H1 (cell line): Measurements from ENCODE around the gene RBM25. TPM values are rescaled to one million over a fixed set of nuclear protein-coding genes. Genes with fewer than 3 reads are reported as not detected.

Source experiments
- CTCF ChIA-PET: fragments of 300-600 bp; sonication (Branson Sonifier 250); formaldehyde crosslinking; loops from one replicate; lab custom pipeline; 2021; ENCODE audit not compliant: partially characterized antibody; lab: Charles Lee
- POLR2A ChIA-PET: fragments of 300-600 bp; sonication (Branson Sonifier 250); formaldehyde crosslinking; loops from one replicate; lab custom pipeline; 2021; ENCODE audit warnings: inconsistent platforms; ENCODE audit not compliant: partially characterized antibody; lab: Charles Lee
- DNase-seq, 2 experiments: peaks; one replicate each; pipeline versions ENCODE4 v3.0.0 to v3.0.0-alpha.2; 2010 to 2022; ENCODE audit warnings: low spot score in 2 of 2, low read depth in 1 of 2, mixed read lengths in 1 of 2
- FAIRE-seq: peaks from 2 replicates; lab custom pipeline; 2011; peaks lifted over from hg19 to GRCh38; lab: Jason Lieb, UNC
- H2AFZ ChIP-seq: 2 replicates; pipeline ENCODE4 v1.8.1; 2012; ENCODE audit warnings: low read length, inconsistent platforms
- H2AK5ac ChIP-seq: 2 replicates; pipeline ENCODE4 v1.6.1; 2013; ENCODE audit warnings: low read depth, low read length
- H2BK120ac ChIP-seq: replicated peaks from 2 replicates; pipeline ENCODE3; 2013; ENCODE audit warnings: low read depth, low read length, inconsistent platforms
- H2BK12ac ChIP-seq: 2 replicates; pipeline ENCODE4 v1.6.1; 2013; ENCODE audit warnings: low read depth, low read length
- H2BK15ac ChIP-seq: 2 replicates; pipeline ENCODE4 v1.6.1; 2013; ENCODE audit warnings: low read length
- H2BK20ac ChIP-seq: 2 replicates; pipeline ENCODE4 v1.6.1; 2013; ENCODE audit warnings: low read length
- H2BK5ac ChIP-seq: 2 replicates; pipeline ENCODE4 v1.6.1; 2013; ENCODE audit warnings: low read depth, low read length
- H3K14ac ChIP-seq: 2 replicates; pipeline ENCODE4 v1.6.1; 2013; ENCODE audit warnings: inconsistent platforms; ENCODE audit not compliant: insufficient read length
- H3K18ac ChIP-seq: 2 replicates; pipeline ENCODE4 v1.6.1; 2013; ENCODE audit warnings: low read length; ENCODE audit errors: extremely low read depth
- H3K23ac ChIP-seq: 2 replicates; pipeline ENCODE4 v1.6.1; 2013; ENCODE audit warnings: inconsistent platforms; ENCODE audit not compliant: insufficient read length
- H3K23me2 ChIP-seq: 2 replicates; pipeline ENCODE4 v1.6.1; 2013; ENCODE audit warnings: low read depth, low read length
- H3K27ac ChIP-seq: 2 replicates; pipeline ENCODE4 v1.6.1; 2011; ENCODE audit warnings: low read depth, low read length, inconsistent platforms
- H3K27me3 ChIP-seq, 4 experiments: replicated peaks in 1 of 4; 1 replicate in 1 of 4; 2 replicates in 3 of 4; pipeline versions ENCODE4 v1.6.1 to v1.8.1; 2011 to 2013; ENCODE audit warnings: low read length in 3 of 4, mild to moderate bottlenecking in 3 of 4, inconsistent platforms in 2 of 4, mixed read lengths in 2 of 4, moderate library complexity in 1 of 4; ENCODE audit not compliant: control insufficient read depth in 3 of 4, insufficient read depth in 3 of 4; ENCODE audit errors: extremely low read depth in 1 of 4
- H3K36me3 ChIP-seq, 4 experiments: 2 replicates each; pipeline versions ENCODE4 v1.6.1 to v1.8.1; 2011 to 2013; ENCODE audit warnings: mild to moderate bottlenecking in 4 of 4, low read length in 3 of 4, moderate library complexity in 2 of 4, control low read depth in 1 of 4, inconsistent platforms in 1 of 4; ENCODE audit not compliant: insufficient read depth in 4 of 4, control insufficient read depth in 2 of 4
- H3K4ac ChIP-seq: replicated peaks from 2 replicates; pipeline ENCODE3; 2013; ENCODE audit warnings: low read length, low read depth, mixed read lengths, inconsistent platforms; ENCODE audit not compliant: insufficient read length
- H3K4me1 ChIP-seq, 4 experiments: replicated peaks in 1 of 4; 1 replicate in 1 of 4; 2 replicates in 3 of 4; pipeline versions ENCODE4 v1.6.1 to v1.8.1; 2011 to 2013; ENCODE audit warnings: low read length in 3 of 4, inconsistent platforms in 2 of 4, mixed read lengths in 1 of 4; ENCODE audit not compliant: insufficient read depth in 4 of 4, control insufficient read depth in 3 of 4
- H3K4me2 ChIP-seq, 2 experiments: 2 replicates each; pipeline versions ENCODE4 v1.6.1 to v1.8.1; 2011 to 2013; ENCODE audit warnings: low read depth in 2 of 2, low read length in 2 of 2, control low read depth in 1 of 2, inconsistent platforms in 1 of 2, mild to moderate bottlenecking in 1 of 2; ENCODE audit not compliant: insufficient read depth in 1 of 2
- H3K4me3 ChIP-seq, 4 experiments: fragments of 200-600, 300-600 bp in 1 of 4; sonication (generic), shearing (Covaris generic), sonication (Bioruptor Twin) in 1 of 4; 2 replicates each; pipeline versions ENCODE4 v1.5.1 to v1.8.1; 2011 to 2016; ENCODE audit warnings: low read length in 4 of 4, low read depth in 3 of 4, control low read depth in 2 of 4, inconsistent platforms in 2 of 4, mild to moderate bottlenecking in 2 of 4, mixed read lengths in 1 of 4, moderate library complexity in 1 of 4; ENCODE audit not compliant: insufficient read depth in 2 of 4; ENCODE audit errors: extremely low read depth in 1 of 4
- H3K56ac ChIP-seq: replicated peaks from 2 replicates; pipeline ENCODE3; 2013; ENCODE audit warnings: low read depth, mild to moderate bottlenecking, mixed read lengths, low read length, inconsistent platforms; ENCODE audit not compliant: insufficient read length
- H3K79me1 ChIP-seq: 2 replicates; pipeline ENCODE4 v1.6.1; 2013; ENCODE audit warnings: low read depth, low read length, control low read depth
- H3K79me2 ChIP-seq, 2 experiments: 2 replicates each; pipeline versions ENCODE4 v1.6.1 to v1.8.1; 2012 to 2013; ENCODE audit warnings: low read length in 2 of 2, mild to moderate bottlenecking in 2 of 2, inconsistent platforms in 1 of 2; ENCODE audit not compliant: insufficient read depth in 2 of 2, control insufficient read depth in 1 of 2
- H3K9ac ChIP-seq, 4 experiments: replicated peaks in 1 of 4; 1 replicate in 1 of 4; 2 replicates in 3 of 4; pipeline versions ENCODE4 v1.6.1 to v1.8.1; 2011 to 2013; ENCODE audit warnings: low read depth in 3 of 4, low read length in 3 of 4, control low read depth in 2 of 4, mild to moderate bottlenecking in 2 of 4, moderate library complexity in 2 of 4, inconsistent platforms in 1 of 4; ENCODE audit errors: extremely low read depth in 1 of 4
- H3K9me3 ChIP-seq, 2 experiments: 2 replicates each; pipeline versions ENCODE4 v1.6.1 to v1.8.1; 2012 to 2013; ENCODE audit warnings: mild to moderate bottlenecking in 2 of 2, moderate library complexity in 2 of 2, control low read depth in 1 of 2, inconsistent platforms in 1 of 2, low read depth in 1 of 2, low read length in 1 of 2, mixed read lengths in 1 of 2; ENCODE audit not compliant: insufficient read depth in 2 of 2
- H4K20me1 ChIP-seq, 2 experiments: replicated peaks in 1 of 2; 2 replicates each; pipeline versions ENCODE3 to v1.8.1; 2011 to 2013; ENCODE audit warnings: inconsistent platforms in 2 of 2, low read length in 2 of 2, mild to moderate bottlenecking in 1 of 2; ENCODE audit not compliant: insufficient read depth in 2 of 2, control insufficient read depth in 1 of 2
- H4K5ac ChIP-seq: 2 replicates; pipeline ENCODE4 v1.6.1; 2013; ENCODE audit warnings: low read length, low read depth, mixed read lengths, inconsistent platforms; ENCODE audit not compliant: insufficient read length
- H4K8ac ChIP-seq: 2 replicates; pipeline ENCODE4 v1.8.0; 2013; ENCODE audit warnings: mild to moderate bottlenecking, moderate library complexity, low read length, inconsistent platforms; ENCODE audit not compliant: insufficient read depth; ENCODE audit errors: extremely low read depth
- H4K91ac ChIP-seq: replicated peaks from 2 replicates; pipeline ENCODE3; 2013; ENCODE audit warnings: low read length, mixed read lengths, inconsistent platforms; ENCODE audit not compliant: insufficient read length
- CTCF ChIP-seq, 3 experiments: IDR thresholded peaks; 1 replicate in 2 of 3; 2 replicates in 1 of 3; pipeline versions ENCODE4 v1.5.1 to v1.6.1; 2011; ENCODE audit warnings: low read length in 3 of 3, mild to moderate bottlenecking in 3 of 3, inconsistent platforms in 2 of 3, low read depth in 1 of 3, moderate library complexity in 1 of 3; ENCODE audit not compliant: insufficient read depth in 1 of 3; ENCODE audit errors: control extremely low read depth in 1 of 3
- RAD21 ChIP-seq, 2 experiments: IDR thresholded peaks in 1 of 2; conservative IDR thresholded peaks in 1 of 2; 2 replicates each; pipeline ENCODE4 v1.6.1; 2011; ENCODE audit warnings: low read depth in 2 of 2, low read length in 2 of 2, improper control_type of control experiment in 1 of 2, inconsistent platforms in 1 of 2, mild to moderate bottlenecking in 1 of 2, moderate library complexity in 1 of 2
- WGBS, 2 experiments: shearing (Covaris generic) in 1 of 2; methylation state at CpG; one replicate each; pipeline versions ENCODE4 v1.1.6 to v1.1.7; 2013 to 2015; ENCODE audit warnings: low lambda C conversion rate in 2 of 2, mixed read lengths in 2 of 2, inconsistent platforms in 1 of 2, low coverage in 1 of 2, missing lambda C conversion rate in 1 of 2; ENCODE audit not compliant: insufficient replicate concordance in 2 of 2, insufficient coverage in 1 of 2, insufficient read length in 1 of 2; ENCODE audit errors: extremely low coverage in 1 of 2, missing lambda C conversion rate in 1 of 2; 5-methylcytosine and 5-hydroxymethylcytosine counted together
- polyA plus RNA-seq, 7 experiments: library from polyadenylated mRNA; depleted of rRNA in 3 of 7; stranded (reverse) in 5 of 7; unstranded in 2 of 7; fragments of >200 nt in 5 of 7; fragments of 200-250 nt in 2 of 7; gene quantifications; 1 replicate in 5 of 7; 2 replicates in 1 of 7; 4 replicates in 1 of 7; pipeline versions ENCODE4 v1.2.1 to v1.2.3, GENCODE V29; 2011 to 2013; ENCODE audit warnings: missing spikeins in 2 of 7, mixed read lengths in 2 of 7
- total RNA-seq: library from RNA; stranded (reverse); fragmentation: NEBNext Ultra II Directional; extraction: Animal tissue kit (Norgen Biotek cat#: 25700); gene quantifications from 2 replicates; pipeline ENCODE4 v1.2.1, GENCODE V29; 2021
- TF ChIP-seq, protein P1 (sequence below): IDR thresholded peaks from 2 replicates; pipeline ENCODE4 v1.6.1; 2012; ENCODE audit warnings: inconsistent platforms

Gene RBM25
- total and polyA plus RNA-seq, 2 of the 8 experiments (the other 6 are each of a cell fraction or from before 2014, with no cell fraction given): 25.6 to 134 TPM

DNA sequence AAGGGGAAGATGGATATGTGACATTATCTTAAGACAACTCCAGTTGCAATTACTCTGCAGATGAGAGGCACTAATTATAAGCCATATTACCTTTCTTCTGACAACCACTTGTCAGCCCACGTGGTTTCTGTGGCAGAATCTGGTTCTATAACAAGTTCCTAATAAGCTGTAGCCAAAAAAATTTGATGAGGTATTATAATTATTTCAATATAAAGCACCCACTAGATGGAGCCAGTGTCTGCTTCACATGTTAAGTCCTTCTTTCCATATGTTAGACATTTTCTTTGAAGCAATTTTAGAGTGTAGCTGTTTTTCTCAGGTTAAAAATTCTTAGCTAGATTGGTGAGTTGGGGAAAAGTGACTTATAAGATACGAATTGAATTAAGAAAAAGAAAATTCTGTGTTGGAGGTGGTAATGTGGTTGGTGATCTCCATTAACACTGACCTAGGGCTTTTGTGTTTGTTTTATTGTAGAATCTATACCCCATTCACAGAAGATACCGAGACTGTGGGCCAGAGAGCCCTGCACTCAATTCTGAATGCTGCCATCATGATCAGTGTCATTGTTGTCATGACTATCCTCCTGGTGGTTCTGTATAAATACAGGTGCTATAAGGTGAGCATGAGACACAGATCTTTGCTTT lies 114.9 kb downstream of the RBM25 start:
- peaks cover 3 to 4% of the 10 kb centered on the region in 2 experiments for H4K20me1 ChIP-seq
- FAIRE-seq (no peak), DNase-seq (no peak)
- H3K9ac ChIP-seq: no peak overlapping the region
- ChIA-PET POLR2A (no interaction called here), CTCF (interaction anchor here (0.7 to 2.9 kb wide), 24 partner anchors 22 to 1314 kb away, joined by 3 to 18 read pairs (median 4); no protein-coding TSS in a partner anchor)
- H2BK5ac ChIP-seq: no peak overlapping the region
- H3K4me1 ChIP-seq: peaks cover 2 to 10% (median 6%) of the 10 kb centered on the region in 4 experiments; a peak in 6 of 7 replicates
- no peaks in the 10 kb centered on the region for H3K27me3 ChIP-seq
- no peak overlapping the region for H3K14ac ChIP-seq
- no peak overlapping the region for H3K4ac ChIP-seq
- no peaks in the 10 kb centered on the region for H3K23me2 ChIP-seq
- no peaks in the 10 kb centered on the region; the same call in 1 of the 2 replicates for H3K79me1 ChIP-seq
- no peak overlapping the region for H4K8ac ChIP-seq
- no peak overlapping the region for H4K5ac ChIP-seq
- peak in 2 of 3 experiments; percentile 25 to 29; a peak in 2 of 4 replicates for TF ChIP-seq CTCF (IDR thresholded peaks at IDR 0.05; ENCODE audit: control extremely low read depth in 1 of 3, insufficient read depth in 1 of 3, low read depth in 1 of 3, low read length in 3 of 3)
- TF ChIP-seq, protein P1, sequence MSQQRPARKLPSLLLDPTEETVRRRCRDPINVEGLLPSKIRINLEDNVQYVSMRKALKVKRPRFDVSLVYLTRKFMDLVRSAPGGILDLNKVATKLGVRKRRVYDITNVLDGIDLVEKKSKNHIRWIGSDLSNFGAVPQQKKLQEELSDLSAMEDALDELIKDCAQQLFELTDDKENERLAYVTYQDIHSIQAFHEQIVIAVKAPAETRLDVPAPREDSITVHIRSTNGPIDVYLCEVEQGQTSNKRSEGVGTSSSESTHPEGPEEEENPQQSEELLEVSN: no peak
- peak; percentile 57 to 64 for TF ChIP-seq RAD21 (IDR thresholded peaks at IDR 0.05 in 1 of 2, conservative IDR thresholded peaks at IDR 0.05 in 1 of 2; ENCODE audit: low read depth in 2 of 2, low read length in 2 of 2)
- H4K91ac ChIP-seq: no peak overlapping the region
- no peak overlapping the region for H2AK5ac ChIP-seq
- H3K36me3 ChIP-seq: peaks cover 4 to 49% (median 23%) of the 10 kb centered on the region in 4 experiments; a peak in 7 of 8 replicates
- no peak overlapping the region for H3K4me2 ChIP-seq
- H3K27ac ChIP-seq: no peak overlapping the region
- H2BK20ac ChIP-seq: no peak overlapping the region
- no peak overlapping the region for H2BK15ac ChIP-seq
- no peak overlapping the region for H3K56ac ChIP-seq
- H2BK12ac ChIP-seq: no peak overlapping the region
- H3K18ac ChIP-seq: no peak overlapping the region
- no peak overlapping the region for H2AFZ ChIP-seq
- H3K79me2 ChIP-seq: no peaks in the 10 kb centered on the region
- H2BK120ac ChIP-seq: no peak overlapping the region
- H3K23ac ChIP-seq: no peak overlapping the region
- H3K4me3 ChIP-seq: no peak overlapping the region
- 78% methylated on average over 3 of the region's 3 CpGs; no CpG with 5 or more reads in 1 of the 2 experiments for WGBS, 2 experiments
- no peaks in the 10 kb centered on the region for H3K9me3 ChIP-seq
